ENCODE results near the gene TM4SF18. TPM values are rescaled to one million over a fixed set of nuclear protein-coding genes. Genes with fewer than 3 reads are reported as not detected.
A peak's percentile ranks its signal among the peaks of the same experiment; 100 is the strongest.

The TM4SF18 gene
- total RNA-seq, 1 experiment from 2014 or later = 0.34 TPM

GRCh38 chr3:149374391-149374790 lies 41.0 kb upstream of the TM4SF18 start:
- ATAC-seq = no peak
- Histone ChIP-seq H3K4me3 (replicated peaks in 1 of 2; ENCODE audit: low read depth in 1 of 2, low read length in 2 of 2) (no peak overlapping the region), H3K4me2 (ENCODE audit: low read length) (no peak overlapping the region), H4K20me1 (ENCODE audit: insufficient read depth) (no peaks in the 10 kb centered on the region), H3K36me3 (ENCODE audit: control insufficient read depth in 1 of 2, insufficient read depth in 2 of 2, low read length in 2 of 2) (no peaks in the 10 kb centered on the region), H3K9ac (ENCODE audit: low read length) (no peak overlapping the region), H3K4me1 (ENCODE audit: control insufficient read depth in 1 of 2, insufficient read depth in 2 of 2, low read length in 2 of 2) (peaks cover 0 to 26% of the 10 kb centered on the region in 2 experiments; a peak in 2 of 4 replicates), H3K27ac (ENCODE audit: low read depth, low read length) (no peak overlapping the region), H3K27me3 (ENCODE audit: insufficient read depth, low read length) (no peaks in the 10 kb centered on the region; the same call in 1 of the 2 replicates), H3K9me3 (ENCODE audit: control insufficient read depth in 1 of 2, insufficient read depth in 1 of 2, low read depth in 1 of 2, low read length in 2 of 2) (no peaks in the 10 kb centered on the region), H2AFZ (ENCODE audit: low read depth, low read length, poor library complexity, severe bottlenecking) (peak overlapping the region; percentile 77), H3K9me2 (ENCODE audit: insufficient read depth) (no peaks in the 10 kb centered on the region), H3K79me2 (ENCODE audit: insufficient read depth, low read length) (no peaks in the 10 kb centered on the region)
- no peak for TF ChIP-seq EZH2phosphoT487 (IDR thresholded peaks at IDR 0.05; ENCODE audit: borderline replicate concordance)
- TF ChIP-seq CBX3 (IDR thresholded peaks at IDR 0.05; ENCODE audit: low read depth) = no peak
- TF ChIP-seq, protein P1, sequence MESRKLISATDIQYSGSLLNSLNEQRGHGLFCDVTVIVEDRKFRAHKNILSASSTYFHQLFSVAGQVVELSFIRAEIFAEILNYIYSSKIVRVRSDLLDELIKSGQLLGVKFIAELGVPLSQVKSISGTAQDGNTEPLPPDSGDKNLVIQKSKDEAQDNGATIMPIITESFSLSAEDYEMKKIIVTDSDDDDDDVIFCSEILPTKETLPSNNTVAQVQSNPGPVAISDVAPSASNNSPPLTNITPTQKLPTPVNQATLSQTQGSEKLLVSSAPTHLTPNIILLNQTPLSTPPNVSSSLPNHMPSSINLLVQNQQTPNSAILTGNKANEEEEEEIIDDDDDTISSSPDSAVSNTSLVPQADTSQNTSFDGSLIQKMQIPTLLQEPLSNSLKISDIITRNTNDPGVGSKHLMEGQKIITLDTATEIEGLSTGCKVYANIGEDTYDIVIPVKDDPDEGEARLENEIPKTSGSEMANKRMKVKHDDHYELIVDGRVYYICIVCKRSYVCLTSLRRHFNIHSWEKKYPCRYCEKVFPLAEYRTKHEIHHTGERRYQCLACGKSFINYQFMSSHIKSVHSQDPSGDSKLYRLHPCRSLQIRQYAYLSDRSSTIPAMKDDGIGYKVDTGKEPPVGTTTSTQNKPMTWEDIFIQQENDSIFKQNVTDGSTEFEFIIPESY (IDR thresholded peaks at IDR 0.05; ENCODE audit: extremely low read depth, insufficient replicate concordance, low read length) = no peak
- TF ChIP-seq SIN3A (IDR thresholded peaks at IDR 0.05; ENCODE audit: low read depth) = no peak
- TF ChIP-seq SP1 (IDR thresholded peaks at IDR 0.05; ENCODE audit: low read depth) = no peak
- TF ChIP-seq REST (IDR thresholded peaks at IDR 0.05; ENCODE audit: low read depth) = no peak
- TF ChIP-seq SRF (IDR thresholded peaks at IDR 0.05; ENCODE audit: low read depth) = no peak
- no peak for TF ChIP-seq CEBPB (IDR thresholded peaks at IDR 0.05; ENCODE audit: low read depth)
- no peak for TF ChIP-seq POLR2A (IDR thresholded peaks at IDR 0.05; ENCODE audit: borderline replicate concordance, extremely low read depth, insufficient read depth, insufficient read length)
- TF ChIP-seq TCF7L2 (IDR thresholded peaks at IDR 0.05; ENCODE audit: borderline replicate concordance, extremely low read depth, insufficient read depth, insufficient read length) = no peak
- no peak for TF ChIP-seq EGR1 (IDR thresholded peaks at IDR 0.05; ENCODE audit: low read depth)
- TF ChIP-seq YY1 (IDR thresholded peaks at IDR 0.05; ENCODE audit: extremely low read depth, insufficient replicate concordance, low read depth, low read length) = no peak
- no peak for TF ChIP-seq JUND (IDR thresholded peaks at IDR 0.05)
- no peak for TF ChIP-seq FOSL1 (IDR thresholded peaks at IDR 0.05; ENCODE audit: low read depth)
- TF ChIP-seq, protein P2, sequence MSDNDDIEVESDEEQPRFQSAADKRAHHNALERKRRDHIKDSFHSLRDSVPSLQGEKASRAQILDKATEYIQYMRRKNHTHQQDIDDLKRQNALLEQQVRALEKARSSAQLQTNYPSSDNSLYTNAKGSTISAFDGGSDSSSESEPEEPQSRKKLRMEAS (IDR thresholded peaks at IDR 0.05) = no peak
- TF ChIP-seq ELF1 (IDR thresholded peaks at IDR 0.05; ENCODE audit: borderline replicate concordance, low read depth) = no peak
- no peak for TF ChIP-seq RAD21 (IDR thresholded peaks at IDR 0.05; ENCODE audit: low read depth)
- TF ChIP-seq, protein P3, sequence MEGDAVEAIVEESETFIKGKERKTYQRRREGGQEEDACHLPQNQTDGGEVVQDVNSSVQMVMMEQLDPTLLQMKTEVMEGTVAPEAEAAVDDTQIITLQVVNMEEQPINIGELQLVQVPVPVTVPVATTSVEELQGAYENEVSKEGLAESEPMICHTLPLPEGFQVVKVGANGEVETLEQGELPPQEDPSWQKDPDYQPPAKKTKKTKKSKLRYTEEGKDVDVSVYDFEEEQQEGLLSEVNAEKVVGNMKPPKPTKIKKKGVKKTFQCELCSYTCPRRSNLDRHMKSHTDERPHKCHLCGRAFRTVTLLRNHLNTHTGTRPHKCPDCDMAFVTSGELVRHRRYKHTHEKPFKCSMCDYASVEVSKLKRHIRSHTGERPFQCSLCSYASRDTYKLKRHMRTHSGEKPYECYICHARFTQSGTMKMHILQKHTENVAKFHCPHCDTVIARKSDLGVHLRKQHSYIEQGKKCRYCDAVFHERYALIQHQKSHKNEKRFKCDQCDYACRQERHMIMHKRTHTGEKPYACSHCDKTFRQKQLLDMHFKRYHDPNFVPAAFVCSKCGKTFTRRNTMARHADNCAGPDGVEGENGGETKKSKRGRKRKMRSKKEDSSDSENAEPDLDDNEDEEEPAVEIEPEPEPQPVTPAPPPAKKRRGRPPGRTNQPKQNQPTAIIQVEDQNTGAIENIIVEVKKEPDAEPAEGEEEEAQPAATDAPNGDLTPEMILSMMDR (IDR thresholded peaks at IDR 0.05 in 2 of 3, conservative IDR thresholded peaks at IDR 0.05 in 1 of 3; ENCODE audit: borderline replicate concordance in 1 of 3, insufficient read depth in 1 of 3, low read depth in 2 of 3, low read length in 2 of 3) = no peak
- TF ChIP-seq POLR2AphosphoS5 (IDR thresholded peaks at IDR 0.05; ENCODE audit: low read depth, low read length) = no peak
- no peak for TF ChIP-seq ZFX (IDR thresholded peaks at IDR 0.05)
- ChIA-PET CTCF (no interaction called here), RAD21 (ENCODE audit: low non-redundant PET in 1 of 2, low total read pairs in 2 of 2, uncharacterized antibody in 2 of 2, unreplicated experiment in 2 of 2) (no interaction called here), POLR2A (no interaction called here)
- no peak for DNase-seq (ENCODE audit: low read depth, low spot score)
- no TSS peak for BruUV-seq (replicated peaks)
- intact Hi-C loops (cut with micrococcal nuclease) = no loop called here

Data from HCT116 (cell line).